Spleen (tissue), 11 donors: Measurements from ENCODE around the gene FAM25G. TPM values are rescaled to one million over a fixed set of nuclear protein-coding genes. Genes with fewer than 3 reads are reported as not detected.
"Not testable (repeated sequence)": the region's sequence is repeated elsewhere in the genome, so short reads cannot be mapped to it uniquely, and the experiment has no call there.

Experiments
- DNase-seq: peaks from one replicate; pipeline ENCODE4 v3.0.0-alpha.2; 2020
- H3K27ac ChIP-seq, 8 donors: fragments of 200-600 bp; sonication (generic) in 7 of 8; 1 replicate in 4 of 8; 2 replicates in 4 of 8; pipeline versions ENCODE4 v1.5.0 to v1.8.0; 2016 to 2021; ENCODE audit warnings: inconsistent platforms in 4 of 8, mild to moderate bottlenecking in 4 of 8, moderate library complexity in 1 of 8
- H3K27me3 ChIP-seq, 7 donors: fragments of 200-600 bp; sonication (generic) in 6 of 7; replicated peaks in 1 of 7; 1 replicate in 4 of 7; 2 replicates in 3 of 7; pipeline versions ENCODE4 v1.5.0 to v1.8.0; 2016 to 2021; ENCODE audit warnings: inconsistent platforms in 3 of 7, mild to moderate bottlenecking in 1 of 7
- H3K36me3 ChIP-seq, 6 donors: fragments of 200-600 bp; sonication (generic) in 5 of 6; 1 replicate in 4 of 6; 2 replicates in 2 of 6; pipeline versions ENCODE4 v1.5.0 to v1.8.0; 2016 to 2021; ENCODE audit warnings: inconsistent platforms in 2 of 6
- H3K4me1 ChIP-seq, 6 donors: fragments of 200-600 bp; sonication (generic) in 5 of 6; 1 replicate in 3 of 6; 2 replicates in 3 of 6; pipeline versions ENCODE4 v1.5.0 to v1.8.0; 2016 to 2021; ENCODE audit warnings: inconsistent platforms in 3 of 6
- H3K4me3 ChIP-seq, 8 donors: fragments of 200-600 bp; sonication (generic) in 7 of 8; 1 replicate in 4 of 8; 2 replicates in 4 of 8; pipeline versions ENCODE4 v1.5.0 to v1.8.0; 2016 to 2021; ENCODE audit warnings: inconsistent platforms in 4 of 8, mild to moderate bottlenecking in 4 of 8, moderate library complexity in 2 of 8
- H3K9me3 ChIP-seq, 8 donors: fragments of 200-600 bp; sonication (generic) in 7 of 8; 1 replicate in 4 of 8; 2 replicates in 4 of 8; pipeline versions ENCODE4 v1.5.0 to v1.8.0; 2016 to 2021; ENCODE audit warnings: inconsistent platforms in 4 of 8
- CTCF ChIP-seq, 11 experiments: fragments of 200-600 bp in 7 of 11; fragments of 450-650 bp in 4 of 11; sonication (generic) in 4 of 11; IDR thresholded peaks in 8 of 11; conservative IDR thresholded peaks in 3 of 11; 1 replicate in 7 of 11; 2 replicates in 4 of 11; pipeline versions ENCODE4 v1.4.0 to v1.8.0; 2016 to 2021; ENCODE audit warnings: antibody characterized with exemption in 11 of 11, inconsistent platforms in 4 of 11, mild to moderate bottlenecking in 1 of 11
- POLR2A ChIP-seq, 3 donors: fragments of 450-650 bp; IDR thresholded peaks; one replicate each; pipeline ENCODE4 v1.5.1; 2017; ENCODE audit warnings: antibody characterized with exemption in 3 of 3, mild to moderate bottlenecking in 1 of 3
- POLR2AphosphoS5 ChIP-seq, 3 donors: sonication (generic); formaldehyde crosslinking; IDR thresholded peaks; one replicate each; pipeline ENCODE4 v1.5.1; 2017; ENCODE audit warnings: antibody characterized with exemption in 3 of 3
- WGBS, 5 donors: extraction: QIAGEN DNeasy Blood & Tissue Kit in 3 of 5; methylation state at CpG; one replicate each; pipeline versions ENCODE4 v1.1.5 to v1.1.7; 2013 to 2018; 5-methylcytosine and 5-hydroxymethylcytosine counted together
- intact Hi-C: fragments of 100-400 bp; cut with DNase I; formaldehyde crosslinking; loops from one replicate; pipeline ENCODE4 v1.15.0; 2023; ENCODE audit warnings: low total_unique reads
- polyA plus RNA-seq, 3 donors: library from polyadenylated mRNA; stranded (reverse); fragments of 200-250 nt; gene quantifications; one replicate each; pipeline ENCODE4 v1.2.1, GENCODE V29; 2013
- total RNA-seq, 7 donors: library from RNA; depleted of rRNA in 3 of 7; stranded (reverse); fragments of >200 nt in 3 of 7; fragmentation: NEBNext Ultra II Directional in 4 of 7; extraction: Animal tissue kit (Norgen Biotek cat#: 25700) in 4 of 7; gene quantifications; one replicate each; pipeline versions ENCODE4 v1.1.0 to v1.2.1, GENCODE V29; 2016 to 2021
- donor health status: healthy with polysubstance abuse.
- donor health status: DM: no; HTN: no; CAD: no; lungs with moderate emphysema.
- donor health status: DM: no; HTN: no; CAD: no.
- donor health status: Bipolar disorder and iron deficiency.
- donor health status: healthy.
- donor health status: DM: no; HTN: no; CAD: no.
- donor health status: DM: yes; HTN: yes; CAD: no.

The FAM25G gene
- total and polyA plus RNA-seq, 10 donors = not detected

DNA sequence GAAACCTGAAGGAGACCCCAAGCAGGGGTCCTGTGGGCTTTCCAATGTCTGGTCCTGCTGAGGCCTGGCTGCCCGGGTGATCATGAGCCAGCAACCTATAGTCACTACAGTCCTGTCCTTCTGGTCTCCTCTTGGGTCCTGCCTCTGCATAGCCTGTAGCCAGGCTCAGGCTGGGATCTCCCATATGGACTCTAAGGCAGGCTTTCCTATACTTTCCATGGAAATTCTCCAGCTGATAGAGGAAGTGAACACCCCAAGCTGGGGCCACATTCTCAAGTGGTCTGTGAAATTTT is 34.0 kb downstream of the FAM25G start:
- no peak for TF ChIP-seq POLR2AphosphoS5 (IDR thresholded peaks at IDR 0.05)
- Histone ChIP-seq H3K27me3 (peaks cover 0 to 9% (median 0%) of the 10 kb centered on the region in 7 donors), H3K27ac (no peak overlapping the region), H3K4me1 (no peaks in the 10 kb centered on the region), H3K36me3 (no peaks in the 10 kb centered on the region), H3K4me3 (no peak overlapping the region), H3K9me3 (no peaks in the 10 kb centered on the region)
- intact Hi-C loops = no loop called here
- 80 to 100% (median 97%) methylated on average over 1 of the region's 1 CpG; no CpG with 5 or more reads in 1 of the 5 donors for WGBS, 5 donors
- DNase-seq = no peak

DNA sequence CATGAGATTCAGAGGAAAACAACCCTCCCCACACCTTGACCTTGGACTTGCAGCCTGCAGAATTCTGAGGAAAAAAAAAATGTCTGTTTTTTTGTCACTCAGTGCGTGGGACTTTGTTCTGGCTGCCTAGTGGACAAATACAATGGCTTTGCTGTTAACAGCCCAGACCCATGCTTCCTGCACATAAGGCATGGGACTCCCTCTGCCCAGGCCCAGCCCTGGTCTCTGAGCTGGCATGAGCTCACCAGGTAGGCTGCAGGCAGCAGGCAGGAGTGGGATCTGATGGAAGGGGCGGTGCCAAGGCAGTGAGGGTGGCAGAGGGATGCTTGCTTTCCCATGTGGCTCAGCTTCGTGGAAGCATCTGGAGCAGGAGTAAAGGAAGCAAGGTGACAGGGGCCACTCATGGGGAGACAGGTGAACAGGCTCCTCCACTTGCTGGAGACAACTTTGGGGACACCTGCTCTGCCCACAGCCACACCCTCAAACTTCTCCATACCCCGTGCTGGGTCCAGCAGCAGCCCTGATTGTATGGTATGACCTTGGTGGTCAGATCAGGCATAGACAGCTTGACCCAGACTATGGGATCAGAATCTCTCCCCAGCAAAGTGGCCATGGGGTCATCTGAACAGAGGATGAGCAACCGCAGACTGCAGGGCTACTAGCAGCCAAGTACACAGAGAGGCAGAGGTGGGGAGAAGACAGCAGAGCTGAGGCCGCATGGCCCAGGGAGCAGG is 34.5 kb downstream of the FAM25G start:
- no peak for DNase-seq
- H3K9me3 ChIP-seq = no peaks in the 10 kb centered on the region
- TF ChIP-seq POLR2AphosphoS5 (IDR thresholded peaks at IDR 0.05) (no peak), CTCF (IDR thresholded peaks at IDR 0.05 in 8 of 11, conservative IDR thresholded peaks at IDR 0.05 in 3 of 11) (no peak), POLR2A (IDR thresholded peaks at IDR 0.05) (no peak)
- 68 to 90% (median 85%) methylated on average over 5 to 6 of the region's 6 CpGs for WGBS, 5 donors
- H3K36me3 ChIP-seq = no peaks in the 10 kb centered on the region
- no peaks in the 10 kb centered on the region for H3K4me1 ChIP-seq
- no peak overlapping the region for H3K27ac ChIP-seq
- peaks cover 0 to 14% (median 0%) of the 10 kb centered on the region in 7 donors for H3K27me3 ChIP-seq
- no peak overlapping the region for H3K4me3 ChIP-seq
- intact Hi-C loops = no loop called here

- Histone ChIP-seq H3K4me1 (no peaks in the 10 kb centered on the region), H3K27me3 (peaks cover 0 to 12% (median 0%) of the 10 kb centered on the region in 7 donors), H3K4me3 (no peak overlapping the region), H3K9me3 (no peaks in the 10 kb centered on the region), H3K36me3 (no peaks in the 10 kb centered on the region), H3K27ac (no peak overlapping the region)
- WGBS, 5 donors = 69 to 90% (median 74%) methylated on average over 4 to 8 of the region's 8 CpGs
- intact Hi-C loops = no loop called here
- no peak for DNase-seq
- TF ChIP-seq CTCF (IDR thresholded peaks at IDR 0.05 in 8 of 11, conservative IDR thresholded peaks at IDR 0.05 in 3 of 11) (no peak), POLR2AphosphoS5 (IDR thresholded peaks at IDR 0.05) (no peak), POLR2A (IDR thresholded peaks at IDR 0.05) (no peak)
Measured at GRCh38 chr10:47456079-47456785, 35.3 kb downstream of the FAM25G start.

DNA sequence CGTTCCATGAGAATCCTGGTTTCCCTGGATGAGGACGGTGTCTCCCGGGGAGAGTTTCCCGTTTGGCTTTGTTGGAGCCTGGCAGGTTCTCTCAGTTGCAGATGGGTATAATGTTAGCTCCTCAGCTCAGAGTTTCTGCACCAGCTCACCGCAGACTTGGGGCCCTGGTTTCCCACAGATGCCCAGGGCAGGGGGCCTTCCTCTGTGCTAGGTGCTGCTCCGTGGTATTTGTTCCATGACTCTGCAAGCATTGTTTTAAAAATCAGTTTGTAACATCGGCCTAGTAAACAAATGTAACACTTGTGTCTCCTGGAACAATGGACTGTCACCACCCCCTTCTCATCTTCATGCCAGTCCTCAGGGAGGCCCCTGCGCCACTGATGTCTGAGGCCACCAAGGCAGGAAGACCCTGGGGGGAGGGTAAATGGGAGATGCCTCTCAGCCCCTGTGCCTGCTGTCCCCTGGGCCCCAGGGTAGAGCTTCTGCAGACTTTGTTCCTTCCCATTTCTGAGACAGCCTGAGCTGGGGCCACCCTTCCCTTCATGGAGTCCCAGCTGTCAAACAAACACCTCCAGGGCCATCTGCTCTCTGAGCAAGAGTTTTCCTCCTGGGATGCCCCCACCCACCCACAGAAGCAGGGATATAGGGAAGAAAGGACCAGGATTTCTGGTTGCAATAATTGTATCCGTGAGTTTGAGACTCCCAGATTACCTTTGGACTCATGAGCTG is 36.0 kb downstream of the FAM25G start:
- intact Hi-C loops, H3K9me3 ChIP-seq, H3K4me3 ChIP-seq, H3K4me1 ChIP-seq, H3K36me3 ChIP-seq, DNase-seq, H3K27ac ChIP-seq: not testable (repeated sequence)
- WGBS, 5 donors = 47 to 57% (median 51%) methylated on average over 9 of the region's 9 CpGs
- peaks cover 0 to 10% (median 0%) of the 10 kb centered on the region in 7 donors for H3K27me3 ChIP-seq

GRCh38 chr10:47454780-47455058 is 36.8 kb downstream of the FAM25G start:
- intact Hi-C loops = no loop called here
- DNase-seq = no peak
- H3K27me3 ChIP-seq = peaks cover 0 to 10% (median 0%) of the 10 kb centered on the region in 7 donors
- H3K9me3 ChIP-seq = no peaks in the 10 kb centered on the region
- H3K4me3 ChIP-seq = no peak overlapping the region
- no peak overlapping the region for H3K27ac ChIP-seq
- 76 to 82% (median 81%) methylated on average over 3 of the region's 3 CpGs for WGBS, 5 donors
- H3K36me3 ChIP-seq = no peaks in the 10 kb centered on the region
- TF ChIP-seq POLR2AphosphoS5 (IDR thresholded peaks at IDR 0.05) (no peak), POLR2A (IDR thresholded peaks at IDR 0.05) (no peak), CTCF (IDR thresholded peaks at IDR 0.05 in 8 of 11, conservative IDR thresholded peaks at IDR 0.05 in 3 of 11) (no peak)
- no peaks in the 10 kb centered on the region for H3K4me1 ChIP-seq
